IMR-90 (cell line): ENCODE measurements around the gene EME2. TPM values are rescaled to one million over a fixed set of nuclear protein-coding genes. Genes with fewer than 3 reads are reported as not detected.

ENCODE experiments used
- ATAC-seq: fragments of 200-7000 bp; cut with Tn5 transposase; 2 replicates; pipeline ENCODE4 v1.9.1; 2020; ENCODE audit warnings: low read depth, mild to moderate bottlenecking, moderate library complexity
- BruUV-seq: library from RNA; stranded (reverse); fragments of 400-500 nt; replicated peaks from 2 replicates; lab custom pipeline; 2021; lab: Mats Ljungman, UMichigan
- CTCF ChIA-PET: fragments of 300-600 bp; formaldehyde crosslinking; extraction: SDS; loops from one replicate; lab custom pipeline; 2021; ENCODE audit warnings: antibody characterized with exemption; lab: Yijun Ruan, JAX
- POLR2A ChIA-PET: fragments of 300-600 bp; sonication (Branson Sonifier 250); formaldehyde crosslinking; loops from one replicate; lab custom pipeline; 2022; ENCODE audit warnings: antibody characterized with exemption; ENCODE audit not compliant: unreplicated experiment; lab: Charles Lee
- DNase-seq: peaks from one replicate; pipeline ENCODE4 v3.0.0; 2013
- H2AFZ ChIP-seq: replicated peaks from 2 replicates; pipeline ENCODE3; 2013; ENCODE audit warnings: low read length, mild to moderate bottlenecking; ENCODE audit not compliant: poor library complexity
- H2AK5ac ChIP-seq: 2 replicates; pipeline ENCODE4 v1.6.1; 2013; ENCODE audit warnings: low read depth, low read length, inconsistent platforms
- H2AK9ac ChIP-seq: replicated peaks from 2 replicates; pipeline ENCODE3; 2013; ENCODE audit warnings: mild to moderate bottlenecking, low read depth, low read length, moderate library complexity; ENCODE audit not compliant: poor library complexity
- H2BK120ac ChIP-seq: 2 replicates; pipeline ENCODE4 v1.6.1; 2013; ENCODE audit warnings: low read depth, low read length, inconsistent platforms
- H2BK15ac ChIP-seq: 3 replicates; pipeline ENCODE4 v1.6.1; 2013; ENCODE audit warnings: low read depth, low read length, inconsistent platforms
- H2BK20ac ChIP-seq: 2 replicates; pipeline ENCODE4 v1.6.1; 2013; ENCODE audit warnings: low read depth, mild to moderate bottlenecking, inconsistent platforms, low read length, moderate library complexity
- H2BK5ac ChIP-seq: 2 replicates; pipeline ENCODE4 v1.6.1; 2013; ENCODE audit warnings: mild to moderate bottlenecking, low read depth, low read length, inconsistent platforms; ENCODE audit not compliant: poor library complexity, severe bottlenecking
- H3K14ac ChIP-seq: replicated peaks from 2 replicates; pipeline ENCODE4 v1.6.1; 2013; ENCODE audit warnings: low read depth, low read length, inconsistent platforms
- H3K18ac ChIP-seq: 2 replicates; pipeline ENCODE4 v1.6.1; 2013; ENCODE audit warnings: low read depth, low read length, control low read depth
- H3K23ac ChIP-seq: 2 replicates; pipeline ENCODE4 v1.6.1; 2013; ENCODE audit warnings: low read depth, low read length, inconsistent platforms
- H3K27ac ChIP-seq: 2 replicates; pipeline ENCODE4 v1.5.1; 2013; ENCODE audit warnings: mild to moderate bottlenecking, control low read depth, low read length; ENCODE audit not compliant: insufficient read depth
- H3K27me3 ChIP-seq: 2 replicates; pipeline ENCODE4 v1.6.1; 2013; ENCODE audit warnings: low read length; ENCODE audit not compliant: control insufficient read depth, insufficient read depth
- H3K36me3 ChIP-seq: 2 replicates; pipeline ENCODE4 v1.6.1; 2013; ENCODE audit warnings: low read length, mixed read lengths; ENCODE audit not compliant: control insufficient read depth, insufficient read depth
- H3K4ac ChIP-seq: 2 replicates; pipeline ENCODE4 v1.6.1; 2013; ENCODE audit warnings: low read depth, low read length, inconsistent platforms
- H3K4me1 ChIP-seq: 2 replicates; pipeline ENCODE4 v1.6.1; 2013; ENCODE audit warnings: low read length, mixed read lengths; ENCODE audit not compliant: control insufficient read depth, insufficient read depth
- H3K4me2 ChIP-seq: 2 replicates; pipeline ENCODE4 v1.6.1; 2013; ENCODE audit warnings: low read depth, mild to moderate bottlenecking, control low read depth, low read length, moderate library complexity
- H3K4me3 ChIP-seq: 2 replicates; pipeline ENCODE4 v1.5.1; 2013; ENCODE audit warnings: low read depth, mild to moderate bottlenecking, control low read depth, low read length, moderate library complexity; ENCODE audit not compliant: insufficient read depth
- H3K56ac ChIP-seq: 2 replicates; pipeline ENCODE4 v1.6.1; 2013; ENCODE audit warnings: low read length, inconsistent platforms; ENCODE audit not compliant: insufficient read depth; ENCODE audit errors: extremely low read depth
- H3K79me1 ChIP-seq, 2 experiments: 2 replicates each; pipeline ENCODE4 v1.6.1; 2013; ENCODE audit warnings: low read length in 2 of 2, inconsistent platforms in 1 of 2, low read depth in 1 of 2
- H3K9ac ChIP-seq: 2 replicates; pipeline ENCODE4 v1.6.1; 2013; ENCODE audit warnings: low read depth, low read length, control low read depth
- H3K9me1 ChIP-seq: 2 replicates; pipeline ENCODE4 v1.6.1; 2013; ENCODE audit warnings: low read length, inconsistent platforms; ENCODE audit not compliant: insufficient read depth
- H3K9me3 ChIP-seq: 2 replicates; pipeline ENCODE4 v1.6.1; 2013; ENCODE audit warnings: low read length; ENCODE audit not compliant: control insufficient read depth, insufficient read depth
- H4K20me1 ChIP-seq: 2 replicates; pipeline ENCODE4 v1.6.1; 2013; ENCODE audit warnings: low read length, inconsistent platforms; ENCODE audit not compliant: insufficient read depth
- H4K5ac ChIP-seq: 2 replicates; pipeline ENCODE4 v1.6.1; 2013; ENCODE audit warnings: mild to moderate bottlenecking, low read depth, low read length, control low read depth
- H4K8ac ChIP-seq, 2 experiments: 2 replicates each; pipeline ENCODE4 v1.6.1; 2013; ENCODE audit warnings: low read depth in 2 of 2, low read length in 2 of 2, control low read depth in 1 of 2, inconsistent platforms in 1 of 2
- H4K91ac ChIP-seq: 2 replicates; pipeline ENCODE4 v1.6.1; 2013; ENCODE audit warnings: low read depth, low read length, inconsistent platforms; ENCODE audit not compliant: insufficient read depth
- BHLHE40 ChIP-seq: fragments of 150-350 bp; IDR thresholded peaks from 2 replicates; pipeline ENCODE4 v1.6.1; 2016; ENCODE audit warnings: mild to moderate bottlenecking, low read depth, low read length
- CEBPB ChIP-seq: IDR thresholded peaks from 2 replicates; pipeline ENCODE4 v1.6.1; 2012; ENCODE audit warnings: low read depth, low read length, improper control_type of control experiment
- CHD1 ChIP-seq: IDR thresholded peaks from 2 replicates; pipeline ENCODE4 v1.6.1; 2012; ENCODE audit warnings: low read depth, low read length, improper control_type of control experiment
- CTCF ChIP-seq: conservative IDR thresholded peaks from 2 replicates; pipeline ENCODE4 v1.5.1; 2012; ENCODE audit warnings: mild to moderate bottlenecking, low read depth, low read length, improper control_type of control experiment
- ELK1 ChIP-seq: fragments of 150-350 bp; IDR thresholded peaks from 2 replicates; pipeline ENCODE4 v1.6.1; 2016; ENCODE audit warnings: low read depth, mild to moderate bottlenecking, low read length, moderate library complexity, borderline replicate concordance
- FOS ChIP-seq: fragments of 150-350 bp; IDR thresholded peaks from 2 replicates; pipeline ENCODE4 v1.6.1; 2016; ENCODE audit warnings: low read depth, low read length
- MAFK ChIP-seq: IDR thresholded peaks from 2 replicates; pipeline ENCODE4 v1.6.1; 2012; ENCODE audit warnings: low read depth, low read length, improper control_type of control experiment
- MAZ ChIP-seq: IDR thresholded peaks from 2 replicates; pipeline ENCODE4 v1.6.1; 2012; ENCODE audit warnings: low read depth, mild to moderate bottlenecking, low read length, improper control_type of control experiment, moderate library complexity, borderline replicate concordance
- MXI1 ChIP-seq: IDR thresholded peaks from 2 replicates; pipeline ENCODE4 v1.6.1; 2012; ENCODE audit warnings: low read depth, mild to moderate bottlenecking, low read length, moderate library complexity, borderline replicate concordance
- NFE2L2 ChIP-seq: fragments of 150-350 bp; IDR thresholded peaks from 2 replicates; pipeline ENCODE4 v1.6.1; 2016; ENCODE audit warnings: low read depth, mild to moderate bottlenecking, low read length
- POLR2A ChIP-seq: IDR thresholded peaks from 2 replicates; pipeline ENCODE4 v1.6.1; 2012; ENCODE audit warnings: mild to moderate bottlenecking, low read depth, low read length
- RAD21 ChIP-seq: IDR thresholded peaks from 2 replicates; pipeline ENCODE4 v1.6.1; 2012; ENCODE audit warnings: low read length, improper control_type of control experiment
- RCOR1 ChIP-seq: IDR thresholded peaks from 2 replicates; pipeline ENCODE4 v1.6.1; 2012; ENCODE audit warnings: mild to moderate bottlenecking, low read length, improper control_type of control experiment; ENCODE audit not compliant: insufficient replicate concordance
- RFX5 ChIP-seq: IDR thresholded peaks from 2 replicates; pipeline ENCODE4 v1.8.0; 2012; ENCODE audit warnings: low read depth, mild to moderate bottlenecking, low read length, moderate library complexity
- SMC3 ChIP-seq: fragments of 150-350 bp; IDR thresholded peaks from 2 replicates; pipeline ENCODE4 v1.6.1; 2016; ENCODE audit warnings: low read depth, mild to moderate bottlenecking, antibody characterized with exemption, low read length, moderate library complexity
- USF2 ChIP-seq: fragments of 150-350 bp; IDR thresholded peaks from 2 replicates; pipeline ENCODE4 v1.6.1; 2017; ENCODE audit warnings: mild to moderate bottlenecking, antibody characterized with exemption, low read length, low read depth
- WGBS, 2 experiments: methylation state at CpG; one replicate each; pipeline versions ENCODE4 v1.1.5 to v1.1.7; 2013; ENCODE audit warnings: missing lambda C conversion rate in 2 of 2; ENCODE audit not compliant: insufficient read length in 1 of 2; ENCODE audit errors: extremely low coverage in 2 of 2; 5-methylcytosine and 5-hydroxymethylcytosine counted together
- dilution Hi-C: fragments of 300-500 bp; cut with HindIII; formaldehyde crosslinking; loops from one replicate; pipeline ENCODE4 v1.14.3; 2018; ENCODE audit warnings: low sequenced_read_pairs; ENCODE audit not compliant: unreplicated experiment
- in situ Hi-C: fragments of 300-500 bp; cut with MboI; formaldehyde crosslinking; loops from 3 replicates; pipeline ENCODE4 v1.14.3; 2019; ENCODE audit warnings: low sequenced_read_pairs, inconsistent platforms, mixed read lengths
- intact Hi-C: fragments of 100-400 bp; cut with micrococcal nuclease; formaldehyde crosslinking; loops from 2 replicates; pipeline ENCODE4 v1.10.0; 2022
- polyA plus RNA-seq, 3 experiments: library from polyadenylated mRNA; depleted of rRNA; stranded (reverse); fragments of >200 nt; gene quantifications; 2 replicates each; pipeline ENCODE4 v1.2.3, GENCODE V29; 2012; ENCODE audit warnings: low replicate concordance in 1 of 3
- total RNA-seq: library from RNA; depleted of rRNA; stranded (reverse); fragments of >200 nt; gene quantifications from 2 replicates; pipeline ENCODE4 v1.2.3, GENCODE V29; 2012

EME2 gene
- total and polyA plus RNA-seq, 2 of the 4 experiments (the other 2 are of a cell fraction): 1.3 to 9.6 TPM

- Histone ChIP-seq H3K4me1 (no peaks in the 10 kb centered on the region), H3K56ac (no peak overlapping the region), H2BK20ac (no peak overlapping the region), H2AFZ (no peak overlapping the region), H2BK5ac (no peak overlapping the region), H3K9me3 (no peaks in the 10 kb centered on the region), H3K9me1 (0 out of 2 replicates have a peak, but pooled peaks cover 2% of the 10 kb centered on the region), H4K20me1 (peaks cover 19% of the 10 kb centered on the region), H3K79me1 (peaks cover 0 to 17% of the 10 kb centered on the region in 2 experiments; a peak in 2 of 4 replicates), H3K9ac (no peak overlapping the region), H3K4me3 (no peak overlapping the region), H2AK9ac (peak overlapping the region; percentile 55), H3K4me2 (no peak overlapping the region), H3K14ac (no peak overlapping the region), H4K5ac (no peak overlapping the region), H3K23ac (no peak overlapping the region), H3K27ac (no peak overlapping the region), H2BK15ac (no peak overlapping the region), H3K36me3 (peaks cover 33% of the 10 kb centered on the region), H3K27me3 (no peaks in the 10 kb centered on the region), H3K18ac (no peak overlapping the region), H4K8ac (no peak overlapping the region), H2BK120ac (no peak overlapping the region), H3K4ac (no peak overlapping the region), H4K91ac (no peak overlapping the region), H2AK5ac (no peak overlapping the region)
- DNase-seq: no peak
- dilution Hi-C loops: no loop called here
- WGBS, 2 experiments: 96% methylated on average over 29 of the region's 44 CpGs; no CpG with 5 or more reads in 1 of the 2 experiments
- in situ Hi-C loops: no loop called here
- no TSS peak for BruUV-seq
- POLR2A ChIA-PET: no interaction called here
- TF ChIP-seq CTCF (no peak), ELK1 (no peak), NFE2L2 (no peak), USF2 (no peak), POLR2A (no peak), CHD1 (no peak), RFX5 (no peak), RAD21 (no peak), RCOR1 (no peak), MXI1 (no peak), FOS (no peak), CEBPB (no peak), SMC3 (no peak), BHLHE40 (no peak), MAFK (no peak), MAZ (no peak)
- ATAC-seq: no peak
- intact Hi-C loops: no loop called here
- CTCF ChIA-PET: no interaction called here
These were observed 18.1 kb downstream of the EME2 start for GRCh38 chr16:1790611-1791255.
